RKO (cell line): ENCODE measurements around the gene BMPR1A.
A peak's percentile ranks its signal among the peaks of the same experiment; 100 is the strongest.

ENCODE experiments used
- DNase-seq: peaks from one replicate; pipeline ENCODE4 v3.0.0-alpha.2; 2016; ENCODE audit warnings: low spot score

Gene BMPR1A

DNA sequence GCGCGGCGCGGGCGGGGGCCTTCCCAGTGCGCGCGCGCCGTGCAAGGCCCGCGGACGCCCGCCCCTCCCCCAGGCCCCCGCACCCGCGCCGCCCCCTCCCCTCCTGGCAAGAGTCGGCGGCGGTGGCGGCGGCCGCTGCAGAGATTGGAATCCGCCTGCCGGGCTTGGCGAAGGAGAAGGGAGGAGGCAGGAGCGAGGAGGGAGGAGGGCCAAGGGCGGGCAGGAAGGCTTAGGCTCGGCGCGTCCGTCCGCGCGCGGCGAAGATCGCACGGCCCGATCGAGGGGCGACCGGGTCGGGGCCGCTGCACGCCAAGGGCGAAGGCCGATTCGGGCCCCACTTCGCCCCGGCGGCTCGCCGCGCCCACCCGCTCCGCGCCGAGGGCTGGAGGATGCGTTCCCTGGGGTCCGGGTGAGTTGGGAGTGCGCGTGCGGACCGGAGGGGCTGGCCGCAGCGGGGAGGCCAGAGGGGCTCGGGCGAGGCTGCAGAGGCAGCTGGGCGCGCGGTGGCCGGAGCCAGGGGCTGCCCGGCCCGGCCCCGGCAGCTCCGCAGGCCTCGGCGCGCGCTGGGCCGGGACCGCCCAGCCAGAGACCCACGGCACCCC lies at the start of gene BMPR1A:
Gene BMPR1A, plus strand, starts transcription at position 109 of the 602 bp plus-strand sequence. CDS start 119,400 bp downstream, outside the sequence.
- peak; percentile 88 for DNase-seq

DNA sequence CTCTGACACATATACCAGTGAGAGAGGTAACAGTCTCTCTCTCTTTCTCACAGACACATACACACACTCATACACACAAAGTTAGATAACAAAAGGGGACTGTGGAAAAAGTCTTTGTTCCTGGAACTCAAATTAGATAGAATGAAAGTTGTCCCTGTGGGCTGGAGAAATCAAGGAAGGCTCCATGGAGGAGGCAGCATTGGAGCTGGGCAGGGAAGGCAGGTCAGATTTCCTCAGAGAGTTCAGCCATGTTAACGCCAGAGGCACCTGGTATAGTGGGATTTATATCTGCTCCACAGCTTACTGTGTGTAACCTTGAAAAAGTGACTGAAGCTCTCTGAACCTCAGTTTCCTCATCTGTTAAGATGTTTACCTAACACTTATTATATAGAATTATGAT lies 49.4 kb upstream of the BMPR1A start:
- DNase-seq, result no peak

DNA sequence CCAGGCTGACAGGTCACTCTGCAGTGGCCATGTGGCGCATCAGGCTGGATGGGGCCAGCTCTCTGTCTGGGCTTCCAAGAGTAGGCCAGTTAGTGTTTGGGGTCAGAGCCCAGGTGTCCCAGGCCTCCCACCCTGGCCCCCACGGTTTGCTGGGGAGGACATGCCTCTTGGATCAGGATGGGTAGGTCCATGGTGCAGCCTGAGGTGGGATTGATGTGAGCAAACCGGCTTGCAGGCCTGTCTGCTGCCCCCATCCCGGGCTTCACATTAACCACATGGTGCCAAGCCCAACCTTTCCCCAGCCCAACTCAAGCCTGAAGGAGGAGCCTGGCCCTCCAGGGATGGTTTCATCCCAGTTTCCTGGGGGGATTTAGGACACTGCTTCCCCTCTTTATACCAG lies 48.9 kb upstream of the BMPR1A start:
- no peak for DNase-seq

DNA sequence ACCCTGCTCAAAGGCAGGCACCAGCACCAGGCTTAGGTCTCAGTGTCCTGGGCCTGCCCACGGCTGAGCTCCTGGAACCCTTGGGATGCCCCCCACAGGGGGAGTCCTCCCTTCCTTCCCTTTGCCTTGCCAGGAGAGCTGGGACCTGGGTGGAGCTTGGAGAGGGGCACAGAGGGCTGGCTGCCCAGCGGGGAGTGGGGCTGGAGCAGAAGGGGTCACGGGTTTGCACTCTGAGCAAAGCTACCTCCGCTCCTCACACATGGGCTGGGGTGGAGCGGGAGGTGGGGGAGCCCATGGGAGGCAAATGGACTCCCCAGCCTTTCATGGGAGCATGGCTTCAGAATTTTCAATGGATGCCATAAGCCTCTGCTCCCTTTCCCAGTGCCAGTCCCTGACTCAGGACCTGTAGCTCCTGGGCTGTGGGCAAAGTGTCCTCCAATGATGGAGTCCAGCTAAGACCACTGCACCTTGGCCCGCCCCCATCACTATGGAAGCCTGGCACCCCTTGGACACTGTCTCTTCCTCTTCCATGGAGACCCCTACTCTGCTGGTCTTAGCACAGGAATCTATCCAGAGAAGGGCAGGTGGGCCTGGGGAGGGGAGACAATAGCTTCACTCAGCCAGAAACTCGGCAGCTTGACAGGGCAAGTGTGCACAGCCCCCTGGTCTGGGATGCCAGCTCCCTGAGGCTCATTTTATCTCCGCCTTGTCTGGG lies 48.2 kb upstream of the BMPR1A start:
- DNase-seq, result no peak

DNA sequence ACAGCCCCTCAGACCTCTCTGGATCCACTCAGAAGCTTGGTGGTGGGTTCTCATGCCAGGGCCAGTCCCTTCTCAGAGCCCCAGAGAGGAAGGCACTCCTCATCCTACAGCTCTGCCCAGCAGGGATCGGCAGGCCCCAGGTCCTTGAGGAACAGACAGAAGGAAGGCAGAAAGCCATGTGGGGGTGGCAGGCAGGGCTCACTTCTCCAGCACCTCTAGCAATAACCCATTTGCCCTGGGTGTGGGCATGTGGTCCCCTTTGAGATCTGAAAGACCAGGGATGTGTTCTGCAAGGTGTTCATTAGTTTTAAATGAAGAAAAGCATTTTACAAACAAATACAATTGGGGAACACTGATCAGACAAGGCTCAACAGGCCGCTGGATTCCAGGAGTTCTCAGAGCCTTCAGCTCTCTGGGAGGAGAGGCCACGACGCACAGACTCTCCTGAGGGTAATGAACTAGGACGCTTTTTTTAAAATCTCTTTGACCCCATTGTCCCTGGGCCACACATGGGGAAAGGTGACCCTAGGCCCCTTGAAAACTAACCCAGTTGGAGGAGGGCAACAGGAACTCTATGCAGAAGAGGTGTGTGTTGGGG lies 47.5 kb upstream of the BMPR1A start:
- no peak for DNase-seq

DNA sequence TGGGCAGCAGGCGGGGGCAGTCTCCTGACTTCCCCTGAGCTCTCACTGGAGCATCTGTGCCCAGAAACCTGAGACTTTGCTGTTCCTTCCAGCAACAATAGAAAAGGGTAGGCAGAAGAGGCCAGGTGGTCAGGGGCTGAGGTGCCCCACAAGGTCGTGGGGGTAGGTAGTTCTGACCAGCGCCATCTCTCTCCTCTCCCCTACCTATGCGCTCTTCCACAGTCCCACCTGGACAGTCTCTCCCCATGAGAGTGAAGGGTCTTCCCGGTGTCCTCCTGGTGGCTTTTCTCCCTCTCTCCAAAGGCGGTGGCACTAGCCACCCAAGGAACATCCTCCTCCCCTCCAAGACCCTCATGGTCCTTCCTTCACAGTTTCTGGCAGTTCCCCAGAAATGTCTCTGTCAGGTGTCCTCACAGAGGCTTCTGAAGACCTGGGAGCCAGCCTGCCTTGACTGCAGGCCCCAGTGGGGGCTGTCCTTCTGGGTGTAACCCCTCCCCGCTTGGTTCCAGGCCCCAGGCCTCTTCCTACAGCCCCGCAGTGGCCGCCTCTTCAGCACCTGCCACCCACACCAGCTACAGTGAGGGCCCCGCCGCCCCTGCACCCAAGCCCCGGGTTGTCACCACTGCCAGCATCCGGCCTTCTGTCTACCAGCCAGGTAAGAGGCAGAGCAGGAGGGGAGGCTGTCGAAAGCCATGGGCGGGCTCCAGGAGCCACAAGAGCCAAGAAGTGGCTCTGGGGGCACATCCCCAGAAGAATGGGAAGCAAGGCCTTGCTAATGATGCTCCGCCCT lies 46.8 kb upstream of the BMPR1A start:
- no peak for DNase-seq

DNA sequence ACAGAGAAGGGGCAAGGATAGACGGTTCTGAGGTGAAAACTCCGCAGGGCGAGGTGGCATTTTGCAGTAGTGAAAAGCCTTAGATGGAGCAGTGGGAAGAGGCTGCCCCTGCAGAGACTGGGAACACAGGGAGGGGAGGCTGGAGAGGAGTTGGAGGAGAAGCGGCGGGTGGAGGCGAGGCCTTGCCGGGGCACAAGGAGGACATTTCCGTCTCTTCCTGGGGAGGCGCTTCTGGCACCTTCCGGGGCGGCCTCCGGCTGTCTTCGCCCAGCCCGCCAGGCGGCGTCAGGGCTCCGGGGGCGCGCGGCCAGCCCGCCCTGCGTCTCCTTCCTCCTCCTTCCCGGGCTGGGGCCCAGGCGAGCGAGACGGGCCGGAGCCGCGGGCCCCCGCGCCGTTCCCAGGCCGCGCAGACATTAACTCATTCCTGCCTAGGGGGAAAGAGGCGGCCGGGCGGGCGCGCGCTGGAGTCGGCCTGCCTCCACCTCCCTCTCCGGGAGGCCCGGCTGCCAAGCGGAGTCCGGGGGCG lies 45.4 kb upstream of the BMPR1A start:
- DNase-seq, result peak; percentile 87

DNA sequence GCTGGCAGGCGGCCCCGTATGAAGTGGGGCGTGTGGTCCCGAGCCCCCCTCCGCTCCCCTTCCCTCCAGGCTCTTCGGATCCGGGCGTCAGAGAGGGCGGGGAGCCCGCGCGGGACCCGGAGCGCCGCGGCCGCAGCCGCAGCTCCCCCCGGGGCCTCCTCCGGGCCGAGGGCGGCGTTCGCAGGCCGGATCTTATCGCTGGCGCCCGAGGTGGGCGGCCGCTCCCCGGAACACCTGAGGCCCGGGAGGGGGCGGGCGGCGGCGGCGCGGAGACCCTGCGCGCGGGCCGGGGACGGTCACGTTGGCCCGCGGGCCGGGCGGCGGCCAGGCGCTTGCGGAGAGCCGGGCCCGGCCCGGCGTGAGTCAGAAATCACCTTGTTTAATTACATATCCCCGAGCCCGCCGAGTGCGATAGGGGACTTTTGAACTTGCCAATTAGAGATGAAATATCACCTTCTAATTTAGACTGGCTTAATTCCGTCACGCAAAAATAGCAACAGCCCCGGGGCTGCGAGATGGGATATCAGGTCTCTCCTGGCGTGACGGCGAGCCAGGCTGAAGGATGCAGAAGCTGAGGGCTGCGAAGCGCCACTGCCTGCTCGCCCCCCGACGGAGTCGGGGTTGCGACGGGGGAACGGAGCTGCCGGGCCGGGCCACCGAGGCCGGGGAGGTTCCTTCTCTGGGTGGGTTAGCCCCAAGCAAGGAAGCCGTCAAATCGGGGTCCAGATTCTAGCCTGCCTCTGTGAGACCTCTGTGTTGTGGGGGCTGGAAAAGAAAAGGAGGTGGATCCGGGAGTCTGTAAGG lies 44.7 kb upstream of the BMPR1A start:
- peak; percentile 64 for DNase-seq

DNA sequence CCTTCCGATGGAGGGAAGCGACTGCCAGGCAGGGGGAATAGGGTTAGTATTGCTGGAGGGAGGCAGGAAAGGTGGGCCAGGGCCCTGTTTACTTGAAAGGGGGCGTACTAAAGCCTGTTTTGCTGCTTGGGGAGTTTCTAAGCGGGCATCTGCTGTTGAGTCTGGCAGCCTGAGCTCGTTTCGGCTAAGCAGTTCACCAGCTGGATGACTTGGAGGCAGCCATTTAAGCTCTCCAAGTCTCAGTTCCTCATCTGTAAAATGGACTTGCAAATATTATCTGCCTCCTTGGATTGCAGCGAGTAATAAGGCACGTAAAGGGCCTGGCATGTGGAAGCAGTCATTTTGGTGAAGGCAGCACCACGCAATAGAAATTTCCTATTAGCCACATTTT lies 44.1 kb upstream of the BMPR1A start:
- DNase-seq, result peak; percentile 42

DNA sequence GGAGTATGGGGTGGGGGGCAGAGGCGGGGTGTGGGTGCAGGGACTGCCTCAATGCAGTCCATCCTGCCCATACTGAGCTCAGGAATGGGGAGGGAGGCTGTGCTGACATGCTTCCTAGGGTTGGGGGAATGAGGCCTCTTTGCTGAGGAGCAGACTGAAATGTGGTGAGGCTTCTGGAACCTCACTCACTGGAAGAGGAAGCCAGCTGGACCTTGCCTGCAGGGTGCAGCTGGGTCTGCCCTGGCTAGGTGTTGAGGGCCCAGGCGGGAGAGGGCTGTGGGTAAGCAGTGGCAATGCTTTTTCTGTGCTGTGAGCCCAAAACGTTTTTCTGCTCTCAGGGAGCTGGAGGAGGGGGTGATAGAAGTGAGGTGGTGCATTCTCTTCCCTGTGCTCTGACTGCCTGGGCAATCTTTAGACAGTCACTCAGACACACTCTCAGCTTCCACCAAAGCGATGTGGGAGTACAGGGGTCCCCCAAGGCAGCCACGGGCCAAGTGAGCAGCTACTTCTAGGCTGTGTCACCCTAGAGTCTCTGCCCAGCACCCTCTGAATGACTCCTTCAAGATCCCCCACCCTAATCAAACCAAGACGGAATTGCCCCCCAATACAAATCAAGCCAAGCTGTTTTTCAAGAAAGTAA lies 41.1 kb upstream of the BMPR1A start:
- no peak for DNase-seq

DNA sequence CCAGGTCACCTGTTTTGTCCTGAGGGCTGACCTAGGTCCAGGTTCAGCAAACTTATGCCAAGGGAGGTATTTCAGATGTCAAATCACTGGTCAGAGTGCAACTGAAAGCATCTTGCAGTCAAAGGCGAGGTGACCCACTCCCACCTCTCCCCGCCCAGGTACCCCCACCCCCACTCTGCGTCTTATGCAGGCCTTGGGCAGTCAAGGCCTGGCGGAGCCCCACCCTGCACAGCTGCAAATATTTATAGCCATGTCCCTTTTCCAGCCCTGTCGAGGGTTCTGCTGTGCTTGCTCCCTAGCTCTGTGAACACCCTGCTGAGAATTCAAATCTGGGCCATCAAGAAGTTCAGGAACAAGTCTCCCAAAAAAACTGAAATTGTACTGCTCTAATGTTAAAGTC lies 40.6 kb upstream of the BMPR1A start:
- DNase-seq, result no peak

DNA sequence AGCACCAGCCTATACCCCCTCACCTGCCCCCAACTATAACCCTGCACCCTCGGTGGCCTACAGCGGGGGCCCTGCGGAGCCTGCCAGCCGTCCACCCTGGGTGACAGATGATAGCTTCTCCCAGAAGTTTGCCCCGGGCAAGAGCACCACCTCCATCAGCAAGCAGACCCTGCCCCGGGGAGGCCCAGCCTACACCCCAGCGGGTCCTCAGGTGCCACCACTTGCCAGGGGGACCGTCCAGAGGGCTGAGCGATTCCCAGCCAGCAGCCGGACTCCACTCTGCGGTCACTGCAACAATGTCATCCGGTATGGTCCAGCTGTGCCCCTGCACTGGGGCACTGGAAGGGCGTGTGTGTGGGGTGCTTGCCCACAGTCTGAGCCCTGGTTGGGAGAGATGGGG lies 40.0 kb upstream of the BMPR1A start:
- no peak for DNase-seq

DNA sequence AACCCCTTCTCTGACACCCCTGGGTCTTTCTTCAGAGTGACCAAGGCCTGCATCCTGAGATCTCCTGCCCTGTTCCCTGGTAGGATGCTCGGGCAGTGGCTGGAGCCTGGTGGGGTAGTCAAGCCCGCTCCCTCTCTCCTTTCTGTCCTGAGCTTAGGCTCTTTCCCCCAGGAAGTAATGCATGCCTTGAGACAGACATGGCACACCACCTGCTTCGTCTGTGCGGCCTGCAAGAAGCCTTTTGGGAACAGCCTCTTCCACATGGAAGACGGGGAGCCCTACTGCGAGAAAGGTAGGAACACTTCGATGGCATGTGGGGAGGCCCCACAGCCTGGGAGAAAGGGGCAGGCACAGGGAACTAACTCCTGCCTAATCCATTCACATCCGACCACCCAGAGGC lies 37.9 kb upstream of the BMPR1A start:
- DNase-seq, result no peak

DNA sequence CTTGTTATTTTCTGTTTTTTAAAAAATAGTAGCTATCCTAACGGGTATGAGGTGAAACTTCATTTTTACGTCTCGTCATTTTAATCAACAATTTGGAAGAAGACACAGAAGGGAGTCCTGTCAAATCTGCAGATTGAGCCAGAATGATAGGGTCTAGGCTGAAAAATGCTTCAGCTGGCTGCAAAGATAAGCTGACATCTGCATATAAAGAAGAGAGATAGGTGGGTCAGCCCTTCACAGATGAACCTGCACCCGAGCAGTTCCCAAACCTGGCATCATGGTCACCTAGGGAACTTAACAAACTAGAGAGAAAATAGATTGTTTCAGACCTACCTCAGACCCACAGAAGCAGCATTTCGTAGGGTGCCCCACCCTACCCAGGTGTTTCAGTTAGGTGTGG lies 35.2 kb upstream of the BMPR1A start:
- no peak for DNase-seq

DNA sequence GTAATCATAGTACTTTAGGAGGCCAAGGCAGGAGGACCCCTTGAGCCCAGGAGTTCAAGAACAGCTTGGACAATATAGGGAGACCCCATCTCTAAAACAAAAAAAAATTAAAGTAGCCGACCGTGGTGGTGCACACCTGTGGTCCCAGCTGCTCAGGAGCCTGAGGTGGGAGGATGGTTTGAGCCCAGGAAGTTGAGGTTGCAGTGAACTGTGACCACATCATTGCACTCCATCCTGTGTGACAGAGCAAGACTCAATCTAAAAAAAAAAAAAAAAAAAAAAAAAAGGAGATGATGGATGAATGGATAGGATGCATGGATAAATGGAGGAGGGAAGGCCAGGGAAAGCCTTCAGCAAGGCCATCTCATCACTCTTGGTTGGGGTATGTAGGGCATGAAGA lies 33.4 kb upstream of the BMPR1A start:
- no peak for DNase-seq

DNA sequence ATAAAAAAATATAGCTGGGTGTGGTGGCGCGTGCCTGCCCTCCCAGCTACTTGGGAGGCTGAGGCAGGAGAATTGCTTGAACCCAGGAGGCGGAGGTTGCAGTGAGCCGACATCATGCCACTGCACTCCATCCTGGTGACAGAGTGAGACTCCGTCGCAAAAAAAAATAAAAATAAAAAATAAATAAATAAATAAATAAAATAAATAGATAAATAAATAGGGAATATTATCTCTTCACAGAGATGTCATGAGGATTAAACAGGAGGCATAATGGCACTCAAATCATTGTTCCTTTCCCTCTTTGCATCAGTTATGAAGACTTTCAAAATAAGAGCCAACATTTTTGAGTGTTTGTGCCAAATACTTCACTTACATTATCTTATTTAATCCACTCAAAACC lies 32.0 kb upstream of the BMPR1A start:
- no peak for DNase-seq

DNA sequence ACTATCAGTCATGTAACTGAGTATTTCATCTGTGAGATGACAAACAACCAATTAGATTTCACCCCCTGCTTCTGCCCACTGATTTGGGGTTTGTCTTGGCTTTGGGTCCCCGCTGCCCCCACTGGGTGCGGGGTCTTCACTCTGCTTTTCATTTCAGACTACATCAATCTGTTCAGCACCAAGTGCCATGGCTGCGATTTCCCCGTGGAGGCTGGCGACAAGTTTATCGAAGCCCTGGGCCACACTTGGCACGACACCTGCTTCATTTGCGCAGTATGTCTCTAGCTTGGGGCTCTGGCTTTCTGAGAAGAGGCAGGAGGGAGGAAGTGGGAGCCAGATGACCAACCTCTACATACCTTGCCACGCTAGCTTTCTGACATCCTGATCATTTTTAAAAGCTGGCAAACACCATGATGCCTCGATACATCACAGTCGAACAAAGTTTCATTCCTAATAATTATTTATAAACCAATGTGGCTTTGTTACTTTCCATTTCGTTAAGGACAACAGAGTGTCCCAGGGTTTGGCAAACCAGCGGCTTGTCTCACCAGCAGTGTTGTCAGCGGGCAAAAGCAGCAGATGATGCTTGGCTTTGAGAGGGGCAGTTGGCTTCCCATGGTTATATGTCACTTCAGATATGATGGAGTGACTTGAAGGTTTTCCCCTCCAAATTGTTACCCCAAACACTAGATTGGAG lies 30.3 kb upstream of the BMPR1A start:
- no peak for DNase-seq

DNA sequence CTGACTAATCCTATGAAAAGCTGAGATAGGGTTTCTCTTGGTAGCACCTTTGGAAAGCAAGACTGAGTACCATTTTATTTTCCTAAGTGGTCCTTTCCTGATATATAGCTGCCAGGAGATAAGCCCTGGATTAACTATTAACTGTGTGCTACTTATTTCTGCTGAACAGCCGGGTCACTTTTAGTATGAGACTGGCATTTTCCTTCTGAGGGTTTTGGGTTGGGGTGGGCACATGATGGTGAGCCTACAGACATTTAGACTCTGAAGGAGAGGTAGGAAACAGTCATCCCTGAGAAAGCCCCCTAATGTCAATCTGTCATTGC lies 29.8 kb upstream of the BMPR1A start:
- DNase-seq, result no peak

DNA sequence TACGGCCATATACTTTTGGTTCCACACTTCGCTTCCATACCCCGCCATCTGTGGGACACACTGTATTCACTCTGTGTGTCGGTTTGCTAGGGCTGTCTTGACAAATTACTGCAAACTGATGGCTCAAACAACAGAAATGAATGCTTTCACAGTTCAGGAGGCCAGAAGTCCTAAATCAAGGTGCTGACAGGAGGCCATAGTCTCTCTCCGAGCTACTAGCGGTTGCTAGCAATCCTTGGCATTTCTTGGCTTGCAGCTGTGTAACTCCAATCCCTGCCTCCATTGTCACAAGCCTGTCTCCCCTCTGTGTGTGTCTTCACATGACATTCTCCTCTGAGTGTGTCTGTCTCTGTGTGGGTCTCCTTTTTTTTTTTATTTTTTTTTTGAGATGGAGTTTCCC lies 28.9 kb upstream of the BMPR1A start:
- DNase-seq, result no peak

DNA sequence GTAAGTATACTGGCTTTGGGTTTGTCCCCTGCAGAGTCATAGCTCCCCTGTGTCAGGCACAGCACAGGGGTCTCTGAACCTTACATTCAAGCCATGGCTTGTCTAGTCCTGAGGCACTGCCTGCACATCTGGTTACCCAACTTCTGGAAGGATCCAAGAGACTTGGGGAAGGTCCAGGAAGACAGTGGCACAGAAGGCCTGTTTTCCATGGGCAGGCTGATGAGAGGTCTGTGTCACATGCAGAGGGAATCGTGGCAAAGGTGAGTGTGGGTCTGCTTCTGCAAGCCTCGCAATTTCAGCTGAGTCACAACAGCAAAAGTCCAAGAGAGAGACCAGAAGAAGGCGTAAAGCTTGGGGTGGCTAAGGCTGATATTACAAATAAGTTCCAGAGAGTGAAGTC lies 28.4 kb upstream of the BMPR1A start:
- no peak for DNase-seq

DNA sequence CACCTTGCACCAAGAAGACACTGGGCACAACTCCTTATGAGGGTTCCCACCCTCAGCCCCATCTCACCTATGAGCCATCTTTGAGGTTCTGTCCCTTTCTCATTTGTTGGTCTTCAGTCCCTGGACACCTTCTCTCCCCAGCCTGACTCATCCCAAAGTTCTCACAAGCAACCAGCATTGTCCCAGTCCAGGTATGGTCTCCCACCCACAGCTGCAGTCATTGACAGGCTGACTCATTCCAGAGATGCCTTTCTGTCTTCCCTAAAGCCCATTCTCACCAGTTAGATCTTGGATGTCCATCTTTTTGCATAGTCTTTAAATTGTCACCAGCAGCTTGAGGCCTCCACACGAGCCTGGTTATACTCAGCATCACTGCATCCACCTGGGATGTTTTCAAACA lies 26.7 kb upstream of the BMPR1A start:
- no peak for DNase-seq
